Measurements from ENCODE around the gene JAKMIP2. TPM values are rescaled to one million over a fixed set of nuclear protein-coding genes. Genes with fewer than 3 reads are reported as not detected.
A peak's percentile ranks its signal among the peaks of the same experiment; 100 is the strongest.

JAKMIP2 gene
- total RNA-seq, 1 experiment from 2014 or later: 6.4 TPM

- Histone ChIP-seq H4K20me1 (ENCODE audit: control insufficient read depth, insufficient read depth, insufficient read length) (no peaks in the 10 kb centered on the region), H2BK15ac (ENCODE audit: low read depth, low read length) (no peak overlapping the region), H3K14ac (ENCODE audit: insufficient read depth, low read length) (no peak overlapping the region), H3K18ac (ENCODE audit: insufficient read length, low read depth, low read length) (no peak overlapping the region), H4K5ac (ENCODE audit: insufficient read length, low read depth, low read length) (no peak overlapping the region), H3K79me2 (ENCODE audit: insufficient read depth, low read length) (no peaks in the 10 kb centered on the region), H2BK120ac (ENCODE audit: low read depth, low read length, poor library complexity, severe bottlenecking) (no peak overlapping the region), H3K23me2 (ENCODE audit: insufficient read length, low read depth, low read length, poor library complexity, severe bottlenecking) (no peaks in the 10 kb centered on the region), H3K79me1 (ENCODE audit: insufficient read depth, low read depth, low read length, poor library complexity, severe bottlenecking) (peaks cover 2% of the 10 kb centered on the region), H3K4ac (ENCODE audit: low read depth, low read length) (no peak overlapping the region), H3K56ac (ENCODE audit: insufficient read length, low read depth, low read length) (no peak overlapping the region), H3K9ac (ENCODE audit: extremely low read depth, insufficient read length, low read length) (no peak overlapping the region), H2BK12ac (ENCODE audit: insufficient read length, low read depth, low read length) (no peak overlapping the region), H2AFZ (ENCODE audit: low read length) (no peak overlapping the region), H3K27me3 (ENCODE audit: insufficient read depth, low read length) (no peaks in the 10 kb centered on the region), H4K8ac (replicated peaks; ENCODE audit: insufficient read length, low read depth, low read length) (no peak overlapping the region), H2BK5ac (ENCODE audit: insufficient read length, low read length) (no peak overlapping the region), H3T11ph (ENCODE audit: low read length) (no peak overlapping the region), H3K4me2 (ENCODE audit: insufficient read depth, insufficient read length, low read length) (no peak overlapping the region), H3K9me3 (ENCODE audit: control insufficient read depth, low read depth, low read length) (no peaks in the 10 kb centered on the region), H3K23ac (ENCODE audit: insufficient read length, low read depth, low read length) (no peak overlapping the region), H2BK20ac (ENCODE audit: low read depth, low read length, poor library complexity, severe bottlenecking) (no peak overlapping the region), H2AK5ac (ENCODE audit: insufficient read length, low read length) (no peak overlapping the region), H3K27ac (ENCODE audit: insufficient read length, low read depth, low read length) (no peak overlapping the region), H4K91ac (ENCODE audit: insufficient read length, low read depth, low read length) (no peak overlapping the region), H3K4me1 (ENCODE audit: insufficient read depth, low read length) (no peaks in the 10 kb centered on the region)
- peak overlapping the region in 2 of 3 experiments; percentile 0 to 53; a peak in 2 of 7 replicates for H3K27ac Mint-ChIP-seq
- peaks cover 10 to 24% of the 10 kb centered on the region in 2 experiments for H3K4me1 Mint-ChIP-seq
- TF ChIP-seq, protein P1, sequence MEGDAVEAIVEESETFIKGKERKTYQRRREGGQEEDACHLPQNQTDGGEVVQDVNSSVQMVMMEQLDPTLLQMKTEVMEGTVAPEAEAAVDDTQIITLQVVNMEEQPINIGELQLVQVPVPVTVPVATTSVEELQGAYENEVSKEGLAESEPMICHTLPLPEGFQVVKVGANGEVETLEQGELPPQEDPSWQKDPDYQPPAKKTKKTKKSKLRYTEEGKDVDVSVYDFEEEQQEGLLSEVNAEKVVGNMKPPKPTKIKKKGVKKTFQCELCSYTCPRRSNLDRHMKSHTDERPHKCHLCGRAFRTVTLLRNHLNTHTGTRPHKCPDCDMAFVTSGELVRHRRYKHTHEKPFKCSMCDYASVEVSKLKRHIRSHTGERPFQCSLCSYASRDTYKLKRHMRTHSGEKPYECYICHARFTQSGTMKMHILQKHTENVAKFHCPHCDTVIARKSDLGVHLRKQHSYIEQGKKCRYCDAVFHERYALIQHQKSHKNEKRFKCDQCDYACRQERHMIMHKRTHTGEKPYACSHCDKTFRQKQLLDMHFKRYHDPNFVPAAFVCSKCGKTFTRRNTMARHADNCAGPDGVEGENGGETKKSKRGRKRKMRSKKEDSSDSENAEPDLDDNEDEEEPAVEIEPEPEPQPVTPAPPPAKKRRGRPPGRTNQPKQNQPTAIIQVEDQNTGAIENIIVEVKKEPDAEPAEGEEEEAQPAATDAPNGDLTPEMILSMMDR (conservative IDR thresholded peaks at IDR 0.05): no peak
- H3K9me3 Mint-ChIP-seq: peaks cover 14 to 16% of the 10 kb centered on the region in 2 experiments
- peaks cover 6 to 19% (median 18%) of the 10 kb centered on the region in 3 experiments for H3K36me3 Mint-ChIP-seq (ENCODE audit: insufficient read depth in 1 of 3, low read depth in 3 of 3)
- H3K27me3 Mint-ChIP-seq (ENCODE audit: low read depth): no peaks in the 10 kb centered on the region
- no CpG with 5 or more reads among the region's 2 CpGs for WGBS (ENCODE audit: extremely low coverage, insufficient read length, low lambda C conversion rate)
- no peak for DNase-seq
- H3K4me3 Mint-ChIP-seq: no peak overlapping the region
Observed at GRCh38 chr5:147773587-147773986, 8.9 kb downstream of the JAKMIP2 start.
